Daoy (cell line): ENCODE data around the gene CBX8. TPM values are rescaled to one million over a fixed set of nuclear protein-coding genes. Genes with fewer than 3 reads are reported as not detected.

ENCODE experiments used
- DNase-seq: peaks from one replicate; pipeline ENCODE4 v3.0.0-alpha.2; 2015; ENCODE audit warnings: low read depth
- total RNA-seq: library from RNA; depleted of rRNA; stranded (reverse); fragments of >200 nt; shearing (Covaris generic); gene quantifications from 2 replicates; pipeline ENCODE4 v1.2.3, GENCODE V29; 2014; rRNA removed

Gene CBX8
- total RNA-seq, 1 experiment from 2014 or later, result 4.5 TPM

DNA sequence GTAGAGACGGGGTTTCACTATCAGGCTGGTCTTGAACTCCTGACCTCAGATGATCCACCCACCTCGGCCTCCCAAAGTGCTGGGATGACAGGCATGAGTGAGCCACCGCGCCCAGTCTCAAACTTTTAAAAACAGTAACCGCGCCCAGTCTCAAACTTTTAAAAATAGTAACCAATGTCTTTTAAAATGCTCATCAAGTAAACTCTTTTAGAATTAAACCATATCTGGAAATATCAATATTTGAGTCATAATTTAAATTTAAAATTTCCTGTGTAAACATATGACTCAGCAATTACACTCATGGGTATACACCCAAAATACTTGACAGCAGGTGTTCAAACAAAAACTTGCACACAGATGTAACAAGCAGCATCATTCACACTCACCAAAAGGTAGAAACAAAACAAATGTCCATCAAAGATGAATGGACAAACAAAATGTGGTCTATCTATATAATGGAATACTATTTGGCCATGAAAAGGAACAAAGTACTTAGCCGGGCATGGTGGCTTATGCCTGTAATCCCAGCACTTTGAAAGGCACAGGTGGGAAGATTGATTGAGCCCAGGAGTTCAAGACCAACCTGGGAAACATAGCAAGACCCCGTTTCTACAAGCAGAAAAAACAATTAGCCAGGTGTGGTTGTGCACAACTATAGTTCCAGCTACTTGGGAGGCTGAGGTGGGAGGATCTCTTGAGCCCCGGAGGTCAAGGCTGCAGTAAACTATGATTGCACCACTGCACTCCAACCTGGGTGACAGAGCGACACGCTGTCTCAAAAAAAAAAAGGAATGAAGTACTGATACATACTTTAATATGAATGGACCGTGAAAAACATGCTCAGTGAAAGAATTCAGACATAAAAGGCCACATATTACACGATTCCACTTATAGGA lies 46.0 kb downstream of the CBX8 start:
- no peak for DNase-seq

DNA sequence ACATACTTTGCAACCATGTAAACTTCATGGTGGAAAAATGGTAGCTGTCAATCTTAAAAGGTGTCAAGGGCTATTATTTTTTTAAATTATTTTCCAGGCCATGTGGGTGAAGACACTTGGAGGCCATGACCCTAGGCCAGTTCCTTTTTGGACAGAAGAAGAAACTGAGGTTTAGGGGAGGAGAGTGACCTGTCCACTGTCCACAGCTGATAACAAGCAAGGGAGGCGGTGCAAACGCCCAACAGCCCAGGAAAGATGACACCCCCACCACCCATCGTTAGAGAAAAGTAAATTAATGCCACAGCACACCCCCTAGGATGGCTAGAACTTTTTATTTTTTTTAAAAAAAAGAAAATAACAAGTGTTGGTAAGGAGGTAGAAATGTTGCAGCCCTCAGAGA lies 46.9 kb downstream of the CBX8 start:
- DNase-seq, result no peak

DNA sequence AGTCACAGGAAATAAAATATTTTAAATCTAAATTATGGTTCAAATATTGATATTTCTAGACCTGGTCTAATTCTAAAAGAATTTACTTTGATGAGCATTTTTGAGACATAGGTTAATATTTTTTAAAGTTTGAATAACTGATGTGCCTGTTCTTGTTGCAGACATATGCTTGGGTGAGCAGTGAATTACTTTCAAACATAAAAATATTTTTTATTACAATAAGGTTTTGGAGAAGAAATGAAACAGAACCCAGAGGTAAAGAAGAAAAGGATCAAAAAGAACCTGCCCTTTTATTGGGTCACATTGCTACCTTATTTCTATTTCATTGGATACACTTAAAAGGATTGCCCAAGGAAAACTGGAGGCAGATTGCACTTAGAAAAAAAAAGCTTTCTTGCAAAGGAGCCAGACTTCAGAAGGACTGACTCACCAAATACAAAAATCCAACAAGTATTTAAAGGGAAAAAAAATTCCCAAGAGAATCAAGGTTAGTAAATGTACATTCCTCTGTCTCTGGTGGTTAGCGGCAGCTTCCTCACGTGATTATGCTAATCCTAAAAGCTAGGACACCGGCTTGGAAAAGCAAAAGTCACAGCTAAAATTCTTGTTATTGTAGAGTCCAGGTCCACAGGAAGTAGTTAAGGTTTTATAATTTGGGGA lies 47.6 kb downstream of the CBX8 start:
- DNase-seq, result peak; percentile 59

DNA sequence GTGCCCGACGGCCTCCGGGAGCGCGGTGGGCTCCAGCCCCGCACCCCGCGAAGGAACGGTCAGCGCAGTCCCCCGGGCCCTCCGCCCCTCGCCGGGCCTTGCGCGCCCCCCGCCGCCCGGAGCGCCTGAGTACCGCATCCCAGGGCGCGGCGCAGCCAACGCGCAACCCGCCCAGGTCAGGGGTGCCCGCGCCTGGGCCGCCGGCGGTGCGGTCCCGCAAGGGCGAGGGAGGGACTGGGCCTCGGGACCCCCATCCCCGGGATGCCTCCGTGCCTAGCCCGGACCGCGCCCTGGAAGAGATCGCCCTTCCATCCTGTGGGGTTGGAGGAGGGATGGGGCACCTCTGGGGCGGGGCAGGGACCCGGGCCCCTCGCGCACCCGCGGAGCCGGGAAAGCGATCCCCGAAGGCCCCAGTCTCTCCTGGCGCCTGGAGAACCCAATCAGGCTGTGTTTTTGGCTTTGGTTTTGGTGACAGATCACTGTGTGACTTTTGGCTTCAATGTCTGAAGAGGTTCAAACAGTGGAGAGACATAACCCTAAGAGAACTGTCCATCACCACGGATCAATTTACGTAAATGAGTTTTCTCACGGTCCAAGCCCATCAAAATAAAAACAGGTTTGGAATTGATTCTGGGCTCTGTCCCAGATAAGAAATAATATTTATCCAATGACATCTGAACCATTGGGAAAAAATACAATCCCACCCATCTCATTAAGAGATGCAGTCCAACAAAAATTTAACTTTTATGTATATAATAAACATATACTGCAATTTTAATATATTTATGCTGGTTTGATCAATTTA lies 48.4 kb downstream of the CBX8 start:
- no peak for DNase-seq

DNA sequence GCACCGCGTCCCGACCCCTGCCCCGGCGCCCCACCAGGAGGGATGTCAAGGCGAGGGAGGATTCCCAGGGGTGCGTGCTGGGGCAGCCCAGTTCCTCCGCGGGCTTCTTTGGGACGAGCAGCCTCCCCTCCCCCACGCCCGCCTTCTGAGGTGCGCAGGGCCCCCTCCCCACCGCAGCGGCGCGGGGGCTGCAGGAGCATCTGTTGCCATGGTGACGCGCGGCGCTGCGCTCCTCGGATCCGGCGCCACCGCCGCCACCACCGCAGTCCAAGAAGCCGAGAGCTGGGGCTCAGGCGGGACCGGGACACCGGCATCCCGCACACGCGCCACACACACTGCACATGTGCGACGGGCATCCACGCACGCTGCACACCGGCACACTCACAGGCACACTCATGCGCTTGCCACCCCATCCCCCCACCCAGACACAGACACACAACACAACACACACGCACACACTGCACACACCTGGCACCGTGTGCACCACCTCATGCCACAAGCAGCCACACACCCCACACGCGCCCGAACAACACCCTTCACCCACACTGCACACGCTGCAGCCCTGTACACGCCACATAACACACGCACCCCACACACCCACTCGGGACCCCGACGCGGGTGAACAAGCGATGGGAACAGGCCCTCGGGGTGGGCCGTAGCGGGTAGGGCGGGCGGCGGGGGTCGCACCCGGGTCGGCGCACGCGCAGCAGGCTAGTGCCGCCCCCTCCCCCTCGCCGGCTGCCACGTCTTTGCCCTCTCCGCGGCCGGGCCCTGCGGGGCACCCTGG lies 49.2 kb downstream of the CBX8 start:
- DNase-seq, result no peak

DNA sequence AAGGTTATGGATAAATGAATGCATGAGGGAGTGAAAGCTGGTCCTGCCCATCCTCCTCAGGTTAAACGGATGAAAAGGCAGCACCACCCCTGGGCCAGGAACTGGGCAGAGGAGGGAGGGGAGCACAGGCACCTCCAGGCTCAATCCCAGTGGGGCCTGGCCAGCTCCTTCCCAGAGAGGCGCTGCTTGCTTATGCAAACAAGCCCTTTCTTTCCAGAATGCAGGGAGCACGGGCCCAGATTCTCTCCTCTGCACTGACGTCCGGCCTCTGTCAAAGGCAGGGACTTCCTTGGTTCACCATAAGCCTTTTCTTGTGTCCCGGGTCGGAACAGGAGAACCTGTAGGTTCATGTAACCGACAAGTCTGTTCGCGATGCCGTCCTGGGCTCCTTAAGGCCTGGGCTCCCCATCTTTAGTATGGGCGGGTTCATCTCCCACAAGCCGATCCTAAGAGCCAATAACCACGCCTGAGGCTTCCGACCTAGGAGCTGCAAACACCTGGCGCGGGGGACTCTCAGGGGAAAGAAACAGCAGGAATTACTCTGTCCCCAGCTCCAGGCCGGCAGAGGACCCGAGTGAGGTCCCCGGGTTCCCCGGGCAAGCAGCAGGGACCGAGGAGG lies 49.9 kb downstream of the CBX8 start:
- DNase-seq, result no peak

DNA sequence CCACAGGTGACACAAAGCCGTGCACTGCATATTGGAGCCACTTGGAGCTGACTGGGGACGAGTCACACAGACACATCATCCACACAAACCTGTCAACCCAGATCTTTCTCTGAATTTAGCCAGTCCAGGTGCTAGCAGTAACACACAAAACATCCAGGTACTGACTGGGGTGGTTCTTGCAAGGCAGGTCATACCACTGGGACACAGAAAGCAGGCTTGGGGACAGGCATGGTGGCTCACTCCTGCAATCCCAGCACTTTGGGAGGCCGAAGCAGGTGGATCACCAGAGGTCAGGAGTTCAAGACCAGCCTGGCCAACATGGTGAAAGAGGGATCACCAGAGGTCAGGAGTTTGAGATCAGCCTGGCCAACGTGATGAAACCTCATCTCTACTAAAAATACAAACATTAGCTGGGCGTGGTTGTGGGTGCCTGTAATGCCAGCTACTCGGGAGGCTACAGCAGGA lies 51.2 kb downstream of the CBX8 start:
- no peak for DNase-seq

DNA sequence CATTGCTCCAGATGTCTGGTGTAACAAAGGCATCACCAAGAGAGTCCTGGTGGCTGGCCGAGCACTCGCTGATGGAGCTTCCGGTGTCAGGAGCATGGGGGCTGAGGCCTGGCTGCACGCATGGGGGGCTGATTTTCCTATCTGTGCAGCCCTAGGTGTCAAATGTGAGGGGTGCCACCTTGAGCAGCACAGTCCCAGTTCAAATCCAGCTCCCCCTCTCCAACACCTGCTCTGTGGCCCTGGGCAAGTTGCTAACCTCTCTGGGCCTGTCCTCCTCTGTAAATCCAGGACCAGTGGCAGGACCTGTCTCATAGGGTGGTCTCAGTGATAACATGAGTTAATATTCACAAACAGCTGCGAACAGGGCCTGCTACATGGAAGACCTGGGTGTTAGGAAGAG lies 53.3 kb downstream of the CBX8 start:
- no peak for DNase-seq

DNA sequence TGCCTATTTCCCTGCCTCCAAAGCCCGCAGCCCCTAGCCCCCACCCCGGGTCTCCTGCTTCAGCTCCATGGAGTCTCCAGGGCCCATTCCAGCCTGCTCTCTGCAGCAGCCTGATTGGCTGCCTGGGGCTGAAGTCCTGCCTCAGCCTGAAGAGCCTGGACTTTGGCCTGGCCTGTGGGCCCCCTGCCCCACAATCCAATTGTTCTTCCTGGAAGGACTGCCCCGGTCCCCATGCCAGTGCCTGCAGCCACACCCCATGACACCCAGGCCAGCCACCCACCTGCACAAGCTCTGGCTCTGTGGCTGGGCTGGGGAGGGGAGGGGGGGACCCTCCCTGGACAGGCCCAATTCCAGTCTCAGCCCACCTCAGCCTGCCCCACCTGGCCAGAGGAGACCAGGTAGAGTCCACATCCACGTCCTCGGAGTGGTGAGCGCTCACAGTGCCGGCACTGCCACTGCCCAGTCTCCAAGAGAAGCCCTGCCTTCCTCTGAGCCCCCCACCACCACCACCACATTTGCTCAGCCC lies 53.9 kb downstream of the CBX8 start:
- no peak for DNase-seq

DNA sequence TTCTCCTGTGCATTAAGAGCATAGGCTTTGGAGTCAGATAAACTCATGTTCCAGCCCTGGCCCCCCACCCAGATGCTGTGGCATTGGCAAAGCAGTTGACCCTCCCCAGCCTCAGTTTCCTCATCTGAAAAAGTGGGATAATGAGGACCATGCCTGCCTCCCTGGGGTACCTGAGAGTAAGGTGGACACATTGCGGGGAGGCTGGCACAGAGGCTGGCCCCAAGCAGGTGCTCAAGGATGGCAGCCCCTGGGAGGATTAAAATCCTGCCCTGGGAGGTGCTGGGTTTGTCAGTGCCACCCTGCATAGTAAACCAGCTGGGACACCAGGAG lies 54.3 kb downstream of the CBX8 start:
- DNase-seq, result no peak

Other genes with a start within 250 kb of the CBX8 start
- not detected in 2 replicates for gene RBFOX3, start 186.0 kb downstream of the CBX8 start, total RNA-seq
- gene ENPP7, start 66.1 kb downstream of the CBX8 start, total RNA-seq, result not detected in 2 replicates
- gene CBX2, start 18.9 kb downstream of the CBX8 start, total RNA-seq, result 15.2 and 18.3 TPM in 2 replicates
- gene CBX4, start 42.4 kb upstream of the CBX8 start, total RNA-seq, result 16.7 and 16.8 TPM in 2 replicates
- gene TBC1D16, start 238.8 kb upstream of the CBX8 start, total RNA-seq, result 20.3 and 26.5 TPM in 2 replicates
- 1.3 and 1.7 TPM in 2 replicates for gene CCDC40, start 239.6 kb upstream of the CBX8 start, total RNA-seq